GM21576 (cell line): ENCODE results near the gene NLGN3.

Experiments used
- ATAC-seq: cut with Tn5 transposase; IDR thresholded peaks from one replicate; pipeline ENCODE4 v1.9.1; 2021; ENCODE audit warnings: mild to moderate bottlenecking, moderate library complexity; ENCODE audit not compliant: unreplicated experiment

The NLGN3 gene

GRCh38 chrX:71144651-71145050 lies at the start of gene NLGN3:
NLGN3 (plus strand) TSS chrX:71144841; CDS start chrX:71147750, 2,909 bp downstream.
- ATAC-seq = no peak

- ATAC-seq = no peak
These were observed 49.6 kb upstream of the NLGN3 start for GRCh38 chrX:71095033-71095432.

GRCh38 chrX:71095555-71095980 lies 49.1 kb upstream of the NLGN3 start, which contains the start of gene FOXO4:
FOXO4 (plus strand) TSS chrX:71095851; CDS start chrX:71096529, 678 bp downstream.
- peak; percentile 91 for ATAC-seq

- no peak for ATAC-seq
These were observed 48.5 kb upstream of the NLGN3 start for GRCh38 chrX:71095981-71096759.

GRCh38 chrX:71096760-71097032 lies 47.9 kb upstream of the NLGN3 start:
- no peak for ATAC-seq

- peak; percentile 42 for ATAC-seq
These were observed 46.3 kb upstream of the NLGN3 start for GRCh38 chrX:71098302-71098701.

GRCh38 chrX:71098951-71099506 lies 45.6 kb upstream of the NLGN3 start:
- no peak for ATAC-seq

- no peak for ATAC-seq
These were observed 44.9 kb upstream of the NLGN3 start for GRCh38 chrX:71099736-71100135.

GRCh38 chrX:71100581-71101505 lies 43.8 kb upstream of the NLGN3 start:
- no peak for ATAC-seq

- no peak for ATAC-seq
These were observed 42.3 kb upstream of the NLGN3 start for GRCh38 chrX:71102292-71102691.

GRCh38 chrX:71103110-71103983 lies 41.3 kb upstream of the NLGN3 start:
- ATAC-seq = no peak

- ATAC-seq = no peak
These were observed 39.0 kb upstream of the NLGN3 start for GRCh38 chrX:71105628-71106027.

GRCh38 chrX:71106427-71106826 lies 38.2 kb upstream of the NLGN3 start, which contains the start of gene CXorf65:
CXorf65 (minus strand) TSS chrX:71106740; CDS start chrX:71106556, 184 bp downstream.
- ATAC-seq = no peak

- no peak for ATAC-seq
These were observed 37.4 kb upstream of the NLGN3 start for GRCh38 chrX:71107245-71107644.

GRCh38 chrX:71107762-71108360 lies 36.8 kb upstream of the NLGN3 start:
- ATAC-seq = no peak

GRCh38 chrX:71109051-71109450 lies 35.6 kb upstream of the NLGN3 start:
- no peak for ATAC-seq

GRCh38 chrX:71111141-71111843 lies 33.3 kb upstream of the NLGN3 start, which contains the start of gene IL2RG:
IL2RG (minus strand) TSS chrX:71111577; CDS start chrX:71111539, 38 bp downstream.
- ATAC-seq = peak; percentile 87

GRCh38 chrX:71111921-71112431 lies 32.7 kb upstream of the NLGN3 start:
- no peak for ATAC-seq

GRCh38 chrX:71117358-71117757 lies 27.3 kb upstream of the NLGN3 start:
- no peak for ATAC-seq
